Upper lobe of left lung (tissue), 4 donors: Measurements from ENCODE around the gene FRMD3.

Source experiments
- CTCF ChIP-seq, 6 experiments: fragments of 450-650 bp in 4 of 6; fragments of 200-600 bp in 2 of 6; sonication (generic) in 2 of 6; IDR thresholded peaks; one replicate each; pipeline ENCODE4 v1.5.1; 2016 to 2019; ENCODE audit warnings: antibody characterized with exemption in 6 of 6
- EP300 ChIP-seq, 4 donors: sonication (generic); formaldehyde crosslinking; IDR thresholded peaks; one replicate each; pipeline ENCODE4 v1.5.1; 2017; ENCODE audit warnings: antibody characterized with exemption in 4 of 4, control low read depth in 2 of 4
- POLR2A ChIP-seq, 4 donors: fragments of 450-650 bp; IDR thresholded peaks; one replicate each; pipeline ENCODE4 v1.5.1; 2016 to 2017; ENCODE audit warnings: antibody characterized with exemption in 4 of 4, mild to moderate bottlenecking in 2 of 4

- TF ChIP-seq CTCF (IDR thresholded peaks at IDR 0.05) (no peak), POLR2A (IDR thresholded peaks at IDR 0.05) (no peak), EP300 (IDR thresholded peaks at IDR 0.05) (no peak)
These were observed 107.5 kb downstream of the FRMD3 start for GRCh38 chr9:83430681-83431080.
